HUDEP-2 (cell line): ENCODE results near the gene TRPC4.
"Not testable (repeated sequence)": the region's sequence is repeated elsewhere in the genome, so short reads cannot be mapped to it uniquely, and the experiment has no call there.

Experiments
- DNase-seq, 76 experiments: peaks; one replicate each; lab custom pipeline; 2025; ENCODE audit not compliant: unreplicated experiment in 76 of 76; lab: John Stamatoyannopoulos, UW

TRPC4 gene

DNA sequence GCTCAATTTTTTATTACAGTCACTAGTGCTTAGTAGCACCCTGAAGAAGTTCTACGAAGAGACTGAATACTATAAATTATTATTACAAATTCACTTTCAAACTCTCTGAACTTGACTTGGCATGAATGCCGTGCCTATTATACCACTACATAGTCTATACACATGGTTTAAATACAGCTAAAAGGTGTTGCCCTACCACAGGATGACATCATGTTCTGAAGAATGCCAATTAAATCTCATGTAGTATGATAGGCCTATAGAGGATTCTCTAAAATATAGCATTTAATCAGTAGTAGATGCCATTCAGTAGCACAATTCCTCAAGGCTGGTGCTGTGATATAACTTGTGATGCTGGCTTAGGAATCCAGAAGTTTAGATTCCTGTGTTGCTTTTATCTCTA is 254.3 kb downstream of the TRPC4 start:
- no peak for DNase-seq

DNA sequence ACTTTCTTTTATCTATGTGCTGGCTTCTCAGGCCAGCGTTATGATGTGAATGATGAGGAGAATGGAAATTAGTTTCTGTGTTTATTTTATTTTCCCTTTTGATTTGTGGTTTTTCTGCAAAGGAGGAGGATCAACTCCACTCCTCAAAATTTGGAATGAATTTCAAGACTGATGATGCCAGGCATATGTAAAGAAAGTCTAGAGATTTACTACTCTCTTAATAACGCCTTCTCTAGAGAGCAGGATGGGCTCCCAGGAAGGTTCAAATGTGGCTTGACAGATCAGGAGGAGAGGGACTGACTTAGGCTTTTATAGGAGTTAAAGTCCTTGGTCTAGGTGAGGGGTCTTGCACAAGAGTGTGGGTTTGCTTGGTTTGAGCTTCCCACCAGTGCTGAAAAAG is 255.9 kb downstream of the TRPC4 start:
- no peak for DNase-seq

DNA sequence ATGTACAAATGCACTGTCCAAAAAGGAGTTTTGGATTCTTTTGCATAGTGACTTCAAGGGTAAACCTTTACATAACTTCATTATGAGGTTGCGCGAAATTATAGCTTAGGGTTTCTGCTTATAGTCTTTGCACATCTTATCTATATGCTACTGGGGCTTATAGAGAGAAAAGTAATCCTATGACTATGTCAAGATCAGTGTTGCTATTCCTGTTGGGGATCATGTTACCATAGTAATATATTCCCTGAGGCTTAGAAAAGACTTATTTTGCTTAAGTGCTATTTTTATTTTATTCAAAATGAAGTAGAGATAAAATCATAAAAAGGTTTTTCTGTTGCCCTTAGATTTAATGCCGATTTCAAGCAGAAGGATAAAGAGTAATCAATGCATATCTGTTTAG is 256.3 kb downstream of the TRPC4 start:
- no peak for DNase-seq

DNA sequence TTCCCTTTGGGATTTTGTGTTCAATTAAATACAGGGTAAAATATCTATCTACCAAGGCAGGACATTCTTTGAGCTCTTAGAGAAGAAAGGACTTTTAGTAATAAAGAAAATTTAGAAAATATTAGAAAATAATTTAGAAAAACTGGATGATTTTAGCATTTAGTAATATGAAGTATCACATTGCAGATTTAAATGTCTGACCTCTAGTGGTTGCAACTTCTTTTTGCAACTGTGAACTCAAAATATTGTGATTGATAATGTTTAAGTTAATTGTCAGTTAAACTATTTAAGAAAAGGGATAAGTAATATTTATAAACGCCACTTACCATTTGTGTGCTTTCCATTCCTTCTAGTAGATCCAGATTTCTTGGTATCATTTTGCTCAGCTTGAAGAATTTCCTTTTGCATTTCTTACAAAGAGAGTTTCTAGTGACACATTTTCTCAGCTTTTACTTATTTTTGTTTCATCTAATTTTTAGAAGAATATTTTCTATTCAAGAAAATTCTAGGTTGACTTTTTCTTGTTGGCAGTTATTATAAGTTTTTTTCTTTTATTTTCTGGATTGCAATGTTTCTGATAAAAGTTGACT is 260.7 kb downstream of the TRPC4 start:
- DNase-seq, result no peak

DNA sequence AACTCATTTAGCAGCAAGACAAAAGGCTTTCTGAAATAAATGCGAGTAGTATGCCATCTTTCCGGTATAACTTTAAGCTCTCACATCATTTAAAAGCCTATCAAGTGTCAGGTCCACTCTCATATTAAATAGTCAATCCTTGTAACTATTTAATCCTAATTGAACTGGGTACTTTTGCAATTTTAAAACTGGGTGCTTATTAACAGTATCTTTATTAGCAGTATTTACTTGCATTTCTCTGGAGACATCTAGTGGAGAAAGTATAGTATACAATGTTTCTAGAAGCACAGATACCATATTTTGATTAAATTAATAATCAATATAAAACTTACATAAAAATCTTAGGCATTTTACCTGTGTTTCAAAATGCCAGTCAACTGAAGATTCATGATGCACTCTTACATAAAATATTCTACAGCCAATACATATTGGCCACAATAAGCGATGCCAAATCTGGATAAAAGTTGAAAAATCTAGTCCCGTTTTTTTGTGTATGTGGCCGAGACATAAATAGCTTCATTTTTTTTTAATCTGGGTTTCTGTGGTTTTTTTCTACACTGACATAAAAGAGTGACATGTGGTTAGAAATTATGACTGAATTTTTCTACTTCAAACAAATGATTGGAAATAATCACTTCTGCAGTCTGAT is 266.7 kb downstream of the TRPC4 start:
- peak in 1 of 76 experiments; percentile 2 for DNase-seq

DNA sequence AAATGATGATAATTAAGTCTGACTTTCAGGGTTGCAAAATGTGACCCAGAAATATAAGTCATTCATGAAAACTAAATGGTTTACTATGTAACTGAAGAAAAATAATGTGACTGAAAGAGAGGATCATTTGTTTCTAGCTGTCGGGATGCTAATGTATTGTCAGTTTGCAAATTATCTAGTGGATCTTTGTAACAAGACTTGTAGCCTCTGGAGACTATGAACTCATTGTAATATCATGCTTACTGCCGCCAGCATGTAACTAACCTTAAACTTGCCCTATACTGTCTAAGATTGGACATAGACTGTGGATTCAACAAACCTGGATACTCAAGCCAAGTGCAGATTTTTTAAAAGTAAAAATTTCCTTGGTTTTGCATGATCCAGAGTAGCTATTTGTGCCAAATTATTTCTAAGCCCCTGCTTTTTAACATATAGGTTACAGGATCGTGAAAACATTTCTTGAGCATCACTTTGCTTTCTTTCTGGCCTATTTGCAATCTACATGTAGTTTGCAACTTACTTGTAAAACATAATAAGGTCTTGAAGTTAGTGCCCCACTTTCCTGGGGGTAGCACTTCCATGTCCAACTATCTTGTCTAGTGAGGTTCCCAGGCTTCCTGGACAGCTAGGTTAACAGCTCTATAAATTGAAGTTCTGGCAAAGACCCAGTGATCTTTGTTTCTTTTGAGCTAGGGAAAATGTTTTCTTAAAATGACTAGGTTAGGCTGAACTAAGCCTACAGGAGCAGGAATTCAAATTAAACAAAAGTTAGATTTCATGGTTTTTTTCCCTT is 267.7 kb downstream of the TRPC4 start:
- no peak for DNase-seq

DNA sequence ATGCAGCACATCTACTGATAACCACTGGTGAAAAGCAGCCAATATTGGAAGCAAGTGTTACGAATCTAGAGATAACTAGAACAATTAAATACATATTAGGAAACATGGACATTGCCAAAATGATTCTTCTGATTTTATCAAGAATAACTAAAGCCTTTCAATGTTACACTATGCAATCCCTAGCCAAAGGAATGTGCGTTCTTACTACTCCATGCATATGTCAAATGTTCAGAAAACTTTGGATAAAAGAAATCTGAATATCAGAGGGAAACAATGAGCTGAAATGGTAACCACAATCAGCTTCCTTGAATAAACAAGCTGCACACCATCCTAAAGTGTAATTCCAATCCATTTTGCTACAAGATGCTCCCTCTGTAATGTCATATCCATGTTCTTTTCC is 270.1 kb downstream of the TRPC4 start:
- DNase-seq, result no peak

DNA sequence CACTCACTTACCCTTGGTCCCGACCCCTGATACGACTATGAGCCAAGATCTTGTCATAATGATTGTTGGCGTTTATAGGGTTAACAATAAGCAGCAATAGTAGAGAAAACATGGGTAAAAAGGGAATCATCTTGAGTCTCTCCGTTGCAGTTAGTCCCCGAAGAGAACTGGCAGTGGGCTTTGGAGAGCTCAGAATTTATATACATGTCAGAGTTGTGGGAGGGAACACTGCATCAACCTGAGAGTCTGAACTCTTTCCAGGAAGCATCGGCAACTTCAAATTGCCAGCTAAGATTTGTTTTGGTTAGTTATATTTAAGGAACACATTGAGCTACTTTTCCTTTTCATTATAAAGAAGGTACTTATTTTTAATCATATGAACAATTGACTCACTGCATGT is 271.0 kb downstream of the TRPC4 start, which contains the start of gene POSTN:
POSTN (minus strand) TSS at position 172 of the 400 bp plus-strand sequence; CDS start at position 130, 42 bp downstream.
- no peak for DNase-seq

DNA sequence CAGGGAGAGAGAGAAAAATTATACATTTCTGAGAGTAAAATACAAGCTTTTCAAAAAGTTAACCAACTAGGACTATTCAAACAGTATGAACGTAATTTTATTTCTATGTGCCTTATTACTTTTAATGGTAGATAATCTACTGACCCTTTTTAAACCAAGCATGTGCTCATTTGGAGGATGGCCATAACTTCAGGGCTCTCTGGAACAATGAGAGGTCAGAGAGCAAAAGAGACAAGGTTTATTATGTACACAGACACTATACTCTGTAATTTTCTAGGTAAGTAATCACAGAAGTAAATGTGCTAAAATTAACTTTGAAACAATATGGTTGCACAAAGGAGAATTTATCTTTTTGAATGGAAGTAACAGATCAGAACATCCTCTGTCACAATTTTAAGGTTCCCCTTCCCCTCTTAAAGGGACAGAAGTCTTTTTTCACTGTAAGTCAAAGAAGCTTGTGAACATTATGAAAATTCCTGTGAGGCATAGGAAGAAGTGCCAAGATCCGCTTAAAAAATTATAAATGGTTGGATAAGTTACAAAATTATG is 272.0 kb downstream of the TRPC4 start:
- no peak for DNase-seq

DNA sequence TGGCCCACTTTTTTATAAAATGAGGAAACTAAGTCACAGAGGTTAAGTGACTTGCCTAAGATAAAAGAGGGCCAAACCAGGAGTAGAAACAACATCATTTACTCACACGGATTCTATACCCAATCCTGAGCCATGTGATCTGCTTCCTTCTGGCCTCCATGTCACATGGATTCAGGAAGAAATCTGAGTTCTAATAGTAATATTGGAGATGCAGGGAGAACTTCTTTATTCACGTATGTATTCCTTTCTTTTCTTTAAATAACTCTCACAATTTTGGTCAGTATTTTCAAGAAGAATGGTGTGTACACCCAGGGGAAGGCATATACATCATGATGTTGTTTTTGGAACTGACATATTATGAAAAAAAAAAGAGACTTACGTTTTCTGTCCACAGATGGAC is 272.8 kb downstream of the TRPC4 start:
- DNase-seq, result no peak

DNA sequence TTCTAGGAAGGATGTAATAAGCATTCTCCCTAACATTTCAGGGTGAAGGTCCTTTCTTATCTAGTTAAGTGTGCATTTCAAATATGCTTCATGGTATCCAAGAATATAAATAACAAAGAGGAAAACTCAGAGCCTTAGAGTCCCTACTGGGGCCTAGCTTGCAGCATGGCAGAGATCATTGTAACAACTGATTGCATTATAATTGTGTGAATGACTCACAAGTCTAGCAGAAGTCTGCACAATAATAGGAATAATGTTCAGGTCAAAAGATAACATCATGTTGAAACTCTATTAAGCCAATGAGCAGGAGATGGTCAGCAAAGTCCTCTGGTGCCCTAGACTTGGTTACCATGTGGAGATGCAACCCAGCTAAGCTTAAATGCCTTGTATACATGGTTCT is 274.4 kb downstream of the TRPC4 start:
- no peak for DNase-seq

DNA sequence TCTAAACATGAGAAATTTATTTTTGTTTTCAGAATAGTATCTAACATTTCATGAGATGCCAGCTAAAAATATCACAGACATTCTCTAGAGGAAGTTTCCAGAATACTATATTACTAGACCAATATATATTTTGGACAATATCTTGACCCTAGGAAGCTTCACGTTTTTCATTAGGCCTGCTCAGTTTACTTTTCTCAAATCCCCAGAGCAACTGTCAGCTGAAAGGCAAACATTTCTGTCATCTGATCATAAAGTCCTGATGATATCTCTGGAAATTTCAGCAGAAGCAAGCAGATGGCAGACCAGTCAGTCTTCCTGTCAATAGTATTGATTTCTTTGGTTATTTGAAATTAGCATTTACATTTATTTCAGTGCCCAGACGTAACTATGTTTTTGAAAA is 275.0 kb downstream of the TRPC4 start:
- DNase-seq, result no peak

DNA sequence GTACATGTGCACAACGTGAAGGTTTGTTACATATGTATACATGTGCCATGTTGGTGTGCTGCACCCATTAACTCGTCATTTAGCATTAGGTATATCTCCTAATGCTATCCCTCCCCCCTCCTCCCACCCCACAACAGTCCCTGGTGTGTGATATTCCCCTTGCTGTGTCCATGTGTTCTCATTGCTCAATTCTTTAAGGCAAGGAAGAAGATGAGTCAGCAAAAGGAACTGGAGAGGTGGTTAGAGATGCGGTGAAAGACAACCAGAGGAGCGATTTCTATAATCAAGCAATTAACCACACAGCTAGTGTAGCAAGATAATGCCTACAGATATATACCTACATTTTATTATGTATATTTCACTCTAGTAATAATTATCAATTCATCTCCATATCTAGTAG is 280.2 kb downstream of the TRPC4 start:
- DNase-seq, result not testable (repeated sequence)

DNA sequence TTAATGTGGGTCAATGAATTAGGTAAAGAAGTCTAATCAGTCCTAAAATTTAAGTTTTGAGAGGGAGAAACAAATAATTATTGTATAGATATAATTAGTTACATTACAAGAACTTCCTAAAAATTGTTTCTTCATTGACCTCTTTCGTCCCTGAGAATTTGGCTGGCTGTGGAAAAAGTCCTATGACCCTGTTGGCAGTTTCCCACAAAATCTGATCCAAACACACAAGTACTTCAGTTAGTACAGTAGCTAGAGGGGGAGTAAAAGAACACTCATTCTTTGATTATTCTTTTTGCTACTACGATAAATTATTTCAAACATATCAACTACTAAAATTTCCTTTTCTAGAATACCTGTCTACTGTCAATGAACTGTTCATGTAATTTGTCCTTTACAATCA is 282.3 kb downstream of the TRPC4 start:
- DNase-seq, result no peak
